ENCODE results near the gene KCNJ11. TPM values are rescaled to one million over a fixed set of nuclear protein-coding genes. Genes with fewer than 3 reads are reported as not detected.
A peak's percentile ranks its signal among the peaks of the same experiment; 100 is the strongest.

KCNJ11 gene
- total RNA-seq, 1 donor from 2014 or later, result 29.2 TPM

DNA sequence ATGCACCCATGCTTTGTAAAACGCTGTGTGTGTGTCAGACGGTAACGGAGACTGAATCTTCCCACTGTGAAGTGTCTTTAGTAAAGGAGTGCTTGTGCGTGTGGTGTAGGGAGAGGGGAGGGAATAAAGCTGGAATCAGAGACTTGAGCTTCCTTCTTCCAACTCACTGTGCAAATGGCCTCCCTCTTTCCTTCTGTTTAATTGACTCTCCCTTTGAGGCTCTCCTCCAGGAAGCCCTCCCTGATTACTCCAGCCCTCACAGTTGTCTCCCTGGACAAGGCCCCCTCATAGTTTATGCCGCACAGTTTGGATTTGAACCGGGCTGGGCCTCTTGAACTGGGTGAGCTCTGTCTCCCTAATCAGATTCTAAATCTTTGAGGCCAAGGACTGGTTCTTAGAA is 23.0 kb upstream of the KCNJ11 start:
- intact Hi-C loops (cut with micrococcal nuclease), result no loop called here
- ATAC-seq (no peak), DNase-seq (no peak)

DNA sequence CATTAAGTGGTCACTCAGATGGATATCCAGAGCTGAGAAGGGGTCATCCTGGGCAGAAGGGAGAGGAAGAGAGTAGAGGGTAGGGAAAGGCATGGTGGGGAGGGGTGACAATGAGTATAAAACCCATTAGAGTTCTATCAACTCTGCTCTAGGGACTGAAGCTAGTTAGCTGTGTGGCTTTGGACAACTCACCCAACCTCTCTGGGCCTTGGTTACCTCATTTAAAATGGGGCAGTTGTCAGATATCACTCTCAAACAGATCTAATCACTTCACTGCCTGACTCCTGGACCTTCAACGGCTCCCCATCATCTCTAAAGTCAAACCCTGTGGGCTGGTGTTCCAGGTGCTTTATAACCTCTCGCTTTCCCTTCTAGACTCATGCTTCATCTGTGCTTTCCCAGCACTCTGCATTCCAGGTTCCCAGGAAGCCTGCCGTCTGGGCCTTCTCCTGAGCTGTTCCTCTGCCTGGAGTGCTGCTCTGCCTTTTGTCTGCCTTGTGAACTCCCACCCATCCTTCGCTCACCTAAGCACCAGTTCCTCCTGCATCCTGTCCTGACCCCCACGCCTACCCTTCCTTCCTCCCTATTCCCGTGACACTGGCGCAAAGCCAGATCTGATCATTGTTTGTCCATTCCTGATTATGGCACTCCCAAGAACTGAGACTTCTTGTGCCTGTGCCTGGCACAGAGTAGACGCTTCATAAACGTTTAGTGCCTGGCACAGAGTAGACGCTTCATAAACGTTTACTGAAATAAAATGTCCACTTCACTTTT is 22.3 kb upstream of the KCNJ11 start:
- intact Hi-C loops (cut with micrococcal nuclease), result no loop called here
- DNase-seq (no peak), ATAC-seq (no peak)

- intact Hi-C loops (cut with micrococcal nuclease), result no loop called here
- DNase-seq (no peak), ATAC-seq (no peak)
Observed at GRCh38 chr11:17408641-17409040, 20.2 kb upstream of the KCNJ11 start.

- intact Hi-C loops (cut with micrococcal nuclease), result no loop called here
- no peak for ATAC-seq
Observed at GRCh38 chr11:17408026-17408425, 19.6 kb upstream of the KCNJ11 start.

DNA sequence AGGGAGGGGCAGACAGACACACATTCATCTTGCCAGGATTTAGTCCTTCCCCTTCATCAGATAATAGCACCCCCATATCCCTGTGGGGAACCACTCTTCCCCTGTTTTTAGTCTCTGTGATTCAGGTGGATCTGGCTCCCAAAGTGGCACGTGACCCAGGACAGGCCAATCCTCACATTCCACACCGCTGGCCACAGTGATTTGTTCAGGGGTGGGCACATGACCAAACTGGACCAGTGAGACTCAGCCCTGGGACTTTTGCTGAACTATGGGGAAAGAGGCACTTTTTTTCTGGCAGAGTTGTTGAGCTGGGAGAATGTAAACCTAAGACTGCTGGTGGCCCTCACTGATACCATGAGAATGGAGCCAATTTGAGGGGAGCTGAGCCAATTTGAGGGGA is 19.1 kb upstream of the KCNJ11 start:
- ATAC-seq, result no peak
- intact Hi-C loops (cut with micrococcal nuclease), result no loop called here

More at GRCh38 chr11:17408026-17408425, 19.6 kb upstream of the KCNJ11 start:
- no peak for DNase-seq

DNA sequence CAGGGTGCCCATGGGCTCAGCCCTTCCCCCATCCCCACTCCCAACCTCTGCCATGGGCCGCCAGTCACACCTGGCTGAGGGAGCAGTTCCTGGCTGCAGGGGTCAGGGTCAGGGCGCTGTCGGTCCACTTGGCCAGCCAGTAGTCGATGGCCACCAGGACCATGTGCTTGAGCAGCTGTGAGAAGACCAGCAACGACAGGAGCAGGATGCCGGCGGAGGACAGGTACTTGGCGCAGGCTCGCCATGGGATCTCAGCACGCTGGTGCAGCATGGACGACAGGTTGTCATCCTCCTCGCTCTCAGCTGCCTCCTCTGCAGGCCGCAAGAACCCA is 18.3 kb upstream of the KCNJ11 start:
- intact Hi-C loops (cut with micrococcal nuclease), result no loop called here
- no peak for DNase-seq
- no peak for ATAC-seq

More for the DNA sequence above, 19.1 kb upstream of the KCNJ11 start:
- no peak for DNase-seq

- peak; percentile 66 for ATAC-seq
- intact Hi-C loops (cut with micrococcal nuclease), result no loop called here
- DNase-seq, result no peak
Observed at GRCh38 chr11:17406082-17406817, 17.8 kb upstream of the KCNJ11 start.

GRCh38 chr11:17405232-17406005 is 17.0 kb upstream of the KCNJ11 start:
- ATAC-seq, result peak; percentile 98

DNA sequence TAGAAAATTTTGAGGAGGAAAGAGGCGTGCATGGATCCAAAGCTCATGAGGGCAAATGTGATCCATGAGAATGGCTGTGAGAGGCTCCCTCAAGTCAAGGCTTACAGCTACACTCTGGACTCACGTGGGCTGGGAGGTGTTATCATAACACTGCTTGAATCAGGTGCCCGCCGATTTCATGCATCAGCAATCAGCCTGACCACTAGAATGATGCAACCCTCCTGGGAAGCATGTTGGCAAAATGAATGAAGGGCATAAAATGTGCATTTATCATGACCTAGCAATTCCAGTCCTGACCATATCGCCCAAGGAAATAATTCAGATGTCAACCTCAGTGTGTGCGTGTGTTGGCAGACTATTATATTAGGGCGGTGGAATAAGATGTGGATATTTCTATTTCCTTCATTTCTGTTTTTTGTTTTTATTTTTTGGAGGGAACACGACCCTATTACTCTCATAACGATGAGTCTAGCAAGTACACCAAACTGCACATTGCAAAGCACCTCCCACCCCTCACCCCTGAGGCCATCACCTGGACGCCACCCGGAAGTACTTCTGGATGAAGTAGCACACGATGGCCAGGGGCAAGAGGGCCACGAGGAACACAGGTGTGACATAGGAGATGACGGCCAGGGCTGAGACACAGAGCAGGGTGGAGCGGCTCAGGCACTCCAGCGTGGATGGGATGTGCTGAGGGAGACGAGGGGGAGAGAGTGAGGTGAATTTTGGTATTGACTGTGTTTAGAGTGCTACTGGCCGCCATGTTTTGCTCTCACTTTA is 15.7 kb upstream of the KCNJ11 start:
- DNase-seq (no peak), ATAC-seq (no peak)
- intact Hi-C loops (cut with micrococcal nuclease), result no loop called here

More at GRCh38 chr11:17405232-17406005, 17.0 kb upstream of the KCNJ11 start:
- intact Hi-C loops (cut with micrococcal nuclease), result no loop called here
- DNase-seq, result peak; percentile 84

GRCh38 chr11:17402486-17402885 is 14.0 kb upstream of the KCNJ11 start:
- DNase-seq (no peak), ATAC-seq (no peak)
- intact Hi-C loops (cut with micrococcal nuclease), result no loop called here

DNA sequence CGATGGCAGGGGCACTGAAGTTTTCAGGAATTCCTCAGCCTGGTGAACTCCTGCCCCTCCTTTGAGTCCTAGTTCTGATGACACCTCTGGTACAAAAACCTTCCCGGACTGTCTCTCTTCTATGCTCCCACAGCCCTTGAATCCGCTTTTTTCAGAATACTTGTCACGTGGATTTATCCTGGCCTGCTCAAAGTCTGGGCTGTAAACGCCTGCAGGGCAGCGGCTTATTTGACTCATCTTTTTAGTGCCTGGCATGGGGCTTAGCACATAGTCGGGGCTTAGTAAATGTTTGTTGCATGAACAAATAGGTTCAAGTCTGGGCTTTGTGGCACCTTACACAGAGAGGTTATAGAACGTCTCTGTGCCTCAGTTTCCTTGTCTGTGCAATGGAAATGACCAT is 13.4 kb upstream of the KCNJ11 start:
- intact Hi-C loops (cut with micrococcal nuclease), result no loop called here
- DNase-seq (no peak), ATAC-seq (no peak)

DNA sequence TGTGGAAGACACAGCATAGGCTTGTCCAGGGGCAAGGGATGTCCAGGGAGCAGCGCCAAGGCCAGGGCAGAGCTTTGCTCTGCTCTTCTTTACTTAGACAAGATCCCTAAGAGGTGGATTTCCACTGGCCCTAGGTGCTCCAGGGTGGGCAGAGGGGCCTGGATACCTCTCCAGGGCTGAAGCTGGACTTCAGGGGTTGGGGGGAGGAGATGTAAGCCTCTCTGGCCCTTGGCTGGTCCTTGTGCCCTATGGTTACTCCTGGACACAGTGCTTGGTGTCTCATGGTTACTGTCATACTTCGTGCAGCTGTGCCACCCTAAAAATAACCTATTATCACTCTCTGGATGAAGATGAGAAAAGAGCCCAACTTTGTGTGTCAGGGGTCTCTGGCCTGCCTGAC is 12.9 kb upstream of the KCNJ11 start:
- no peak for ATAC-seq
- no peak for DNase-seq
- intact Hi-C loops (cut with micrococcal nuclease), result no loop called here

DNA sequence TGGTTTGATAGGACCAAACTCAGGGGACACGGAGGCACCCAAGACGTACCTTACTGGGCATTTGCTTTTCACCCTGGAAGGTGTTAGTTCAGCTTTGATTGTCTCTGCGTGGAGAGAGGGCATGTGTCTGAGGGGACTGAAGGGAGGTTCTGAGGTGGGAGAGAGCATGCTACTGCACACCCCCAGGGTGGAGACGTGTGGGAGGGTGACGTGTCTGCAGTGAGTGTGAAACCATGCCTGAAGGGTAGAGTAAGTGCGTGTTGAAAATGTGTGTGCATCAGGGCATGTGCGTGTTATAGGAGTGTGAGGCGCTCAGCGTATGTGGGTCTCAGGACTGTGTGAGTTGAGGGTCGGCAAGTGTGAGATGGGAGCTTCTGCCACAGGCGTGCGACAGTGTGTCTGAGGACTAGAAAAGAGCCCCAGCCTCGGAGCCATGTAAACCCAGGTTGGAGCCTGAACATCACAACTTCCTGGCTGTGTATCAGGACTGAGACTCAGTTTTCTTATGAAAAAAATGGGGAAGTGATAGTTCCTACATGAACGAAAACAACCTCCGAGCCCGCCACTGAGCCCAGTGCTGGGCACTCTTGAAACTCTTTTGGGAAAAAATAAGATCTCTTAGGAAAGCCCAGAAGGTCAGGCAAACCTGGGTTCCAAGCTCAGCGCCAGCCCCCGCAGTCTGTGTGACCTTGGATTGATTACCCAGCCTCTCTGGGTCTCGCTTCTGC is 11.8 kb upstream of the KCNJ11 start:
- intact Hi-C loops (cut with micrococcal nuclease), result no loop called here
- DNase-seq, result no peak
- ATAC-seq, result no peak

- ATAC-seq (no peak), DNase-seq (no peak)
- intact Hi-C loops (cut with micrococcal nuclease), result no loop called here
Observed at GRCh38 chr11:17399236-17399635, 10.8 kb upstream of the KCNJ11 start.

- intact Hi-C loops (cut with micrococcal nuclease), result no loop called here
- no peak for ATAC-seq
- no peak for DNase-seq
Observed at GRCh38 chr11:17397311-17398002, 9.0 kb upstream of the KCNJ11 start.

DNA sequence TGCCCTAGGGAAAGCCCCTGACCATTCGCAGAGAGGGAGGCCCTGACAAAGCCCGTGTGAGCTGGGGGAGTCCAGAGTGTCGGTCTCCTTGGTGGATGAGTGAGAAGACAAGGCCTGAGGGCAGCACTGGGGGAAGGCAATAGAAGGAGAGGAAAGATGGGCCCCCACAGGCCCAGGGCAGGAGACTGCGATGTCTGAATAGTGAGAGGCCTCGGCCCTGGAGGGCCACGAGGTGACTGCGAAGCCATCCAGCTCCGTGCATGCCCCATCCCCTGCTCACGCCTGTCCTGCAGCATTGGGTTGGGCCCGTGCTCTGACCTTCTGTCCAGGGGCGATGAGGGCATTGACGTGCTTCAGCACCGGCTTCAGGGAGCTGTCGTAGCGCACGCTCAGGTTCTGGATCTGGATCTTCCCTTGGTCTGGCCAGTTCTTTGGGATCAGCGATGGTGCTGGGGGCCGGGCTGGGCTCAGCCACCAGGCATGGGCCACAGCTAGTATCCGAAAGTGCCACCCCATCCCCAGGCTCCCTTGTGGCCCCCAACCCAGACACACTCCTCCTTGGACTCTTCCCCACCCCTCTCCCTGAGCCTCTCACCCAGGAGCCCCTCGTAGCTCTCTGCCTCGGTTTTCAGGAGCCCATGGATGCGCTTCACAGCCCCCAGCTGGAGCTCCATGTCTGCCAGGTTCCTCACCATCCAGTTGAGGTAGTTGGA is 8.3 kb upstream of the KCNJ11 start:
- intact Hi-C loops (cut with micrococcal nuclease), result no loop called here
- ATAC-seq (no peak), DNase-seq (no peak)

DNA sequence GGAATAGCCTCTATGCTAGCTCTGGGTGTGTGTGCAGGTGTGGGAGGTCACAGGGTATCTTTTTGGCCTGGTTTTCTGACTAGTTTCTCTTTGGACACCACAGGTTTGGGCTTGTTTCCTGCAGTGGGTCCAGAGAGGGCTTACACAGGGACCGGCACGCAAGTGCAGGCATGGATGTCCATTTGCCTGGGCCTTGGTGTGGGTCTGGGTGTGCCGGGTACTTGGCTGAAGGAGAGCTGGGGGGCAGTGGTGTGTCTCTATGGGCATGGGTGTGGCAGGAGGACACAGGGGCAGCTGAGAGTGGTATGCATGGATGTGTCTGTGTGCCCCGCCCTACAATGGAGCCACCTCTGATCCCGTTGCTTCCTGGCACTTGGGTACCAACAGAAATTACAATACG is 7.5 kb upstream of the KCNJ11 start:
- ATAC-seq, result no peak
- intact Hi-C loops (cut with micrococcal nuclease), result no loop called here
- no peak for DNase-seq

DNA sequence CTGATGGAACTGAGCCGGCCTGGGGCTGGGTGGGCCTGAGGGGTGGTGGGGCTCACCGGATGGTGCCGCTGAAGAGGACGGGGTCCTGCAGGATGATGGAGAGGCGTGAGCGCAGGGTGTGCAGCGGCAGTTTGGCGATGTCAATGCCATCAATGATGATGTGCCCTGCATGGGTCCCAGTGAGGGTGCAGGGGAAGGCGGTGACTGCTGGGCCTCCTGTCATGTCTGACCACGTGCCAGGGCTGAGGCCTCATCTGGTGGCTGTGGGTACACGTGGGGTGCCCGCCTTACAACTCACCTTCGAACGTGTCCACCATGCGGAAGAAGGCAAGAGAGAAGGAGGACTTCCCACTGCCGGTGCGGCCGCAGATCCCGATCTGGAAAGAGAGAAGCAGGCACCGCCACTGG is 7.1 kb upstream of the KCNJ11 start:
- DNase-seq (no peak), ATAC-seq (no peak)
- intact Hi-C loops (cut with micrococcal nuclease), result no loop called here
